WTC11 (cell line): ENCODE results near the gene HSDL2.

Source experiments
- E2F4 ChIP-seq: sonication (generic); formaldehyde crosslinking; IDR thresholded peaks from 2 replicates; pipeline ENCODE4 v1.8.1; 2022; ENCODE audit warnings: low read depth, mild to moderate bottlenecking, moderate library complexity, missing genetic modification reagents, borderline replicate concordance
- GTF2I ChIP-seq: fragments of 250-450 bp; sonication (Bioruptor Pico); conservative IDR thresholded peaks from 2 replicates; pipeline ENCODE4 v1.4.0; 2021; ENCODE audit warnings: mild to moderate bottlenecking
- JUN ChIP-seq: sonication (generic); formaldehyde crosslinking; IDR thresholded peaks from 2 replicates; pipeline ENCODE4 v1.8.0; 2023; ENCODE audit warnings: mild to moderate bottlenecking, missing genetic modification reagents
- PRDM15 ChIP-seq: sonication (generic); formaldehyde crosslinking; IDR thresholded peaks from 2 replicates; pipeline ENCODE4 v1.8.0; 2022; ENCODE audit warnings: missing genetic modification reagents
- SP1 ChIP-seq: sonication (generic); formaldehyde crosslinking; conservative IDR thresholded peaks from 2 replicates; pipeline ENCODE4 v1.8.1; 2022; ENCODE audit warnings: missing genetic modification reagents
- TEAD1 ChIP-seq: sonication (generic); formaldehyde crosslinking; IDR thresholded peaks from 2 replicates; pipeline ENCODE4 v1.8.0; 2022; ENCODE audit warnings: mild to moderate bottlenecking, missing genetic modification reagents
- ZNF263 ChIP-seq: sonication (generic); formaldehyde crosslinking; IDR thresholded peaks from 2 replicates; pipeline ENCODE4 v1.8.1; 2022; ENCODE audit warnings: low read depth, mild to moderate bottlenecking, moderate library complexity, missing genetic modification reagents
- TF ChIP-seq, protein P1 (sequence below): fragments of 200-600 bp; IDR thresholded peaks from 2 replicates; pipeline ENCODE4 v1.8.0; 2022; ENCODE audit warnings: antibody characterized with exemption
- TF ChIP-seq, protein P2 (sequence below): fragments of 250-450 bp; sonication (Bioruptor Pico); conservative IDR thresholded peaks from 2 replicates; pipeline ENCODE4 v1.9.0; 2021; ENCODE audit warnings: mild to moderate bottlenecking
- TF ChIP-seq, protein P3 (sequence below): sonication (generic); formaldehyde crosslinking; IDR thresholded peaks from 2 replicates; pipeline ENCODE4 v1.8.0; 2022; ENCODE audit warnings: mild to moderate bottlenecking, missing genetic modification reagents
- TF ChIP-seq, protein P4 (sequence below): sonication (generic); formaldehyde crosslinking; IDR thresholded peaks from 2 replicates; pipeline ENCODE4 v1.8.1; 2022; ENCODE audit warnings: mild to moderate bottlenecking, moderate library complexity, missing genetic modification reagents

- TF ChIP-seq JUN (CRISPR knock-in tag) (no peak), TEAD1 (CRISPR knock-in tag) (no peak), PRDM15 (no peak), GTF2I (CRISPR knock-in tag) (no peak), SP1 (CRISPR knock-in tag) (no peak), ZNF263 (no peak), E2F4 (no peak)
- TF ChIP-seq, protein P1, sequence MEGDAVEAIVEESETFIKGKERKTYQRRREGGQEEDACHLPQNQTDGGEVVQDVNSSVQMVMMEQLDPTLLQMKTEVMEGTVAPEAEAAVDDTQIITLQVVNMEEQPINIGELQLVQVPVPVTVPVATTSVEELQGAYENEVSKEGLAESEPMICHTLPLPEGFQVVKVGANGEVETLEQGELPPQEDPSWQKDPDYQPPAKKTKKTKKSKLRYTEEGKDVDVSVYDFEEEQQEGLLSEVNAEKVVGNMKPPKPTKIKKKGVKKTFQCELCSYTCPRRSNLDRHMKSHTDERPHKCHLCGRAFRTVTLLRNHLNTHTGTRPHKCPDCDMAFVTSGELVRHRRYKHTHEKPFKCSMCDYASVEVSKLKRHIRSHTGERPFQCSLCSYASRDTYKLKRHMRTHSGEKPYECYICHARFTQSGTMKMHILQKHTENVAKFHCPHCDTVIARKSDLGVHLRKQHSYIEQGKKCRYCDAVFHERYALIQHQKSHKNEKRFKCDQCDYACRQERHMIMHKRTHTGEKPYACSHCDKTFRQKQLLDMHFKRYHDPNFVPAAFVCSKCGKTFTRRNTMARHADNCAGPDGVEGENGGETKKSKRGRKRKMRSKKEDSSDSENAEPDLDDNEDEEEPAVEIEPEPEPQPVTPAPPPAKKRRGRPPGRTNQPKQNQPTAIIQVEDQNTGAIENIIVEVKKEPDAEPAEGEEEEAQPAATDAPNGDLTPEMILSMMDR: no peak
- TF ChIP-seq, protein P2, sequence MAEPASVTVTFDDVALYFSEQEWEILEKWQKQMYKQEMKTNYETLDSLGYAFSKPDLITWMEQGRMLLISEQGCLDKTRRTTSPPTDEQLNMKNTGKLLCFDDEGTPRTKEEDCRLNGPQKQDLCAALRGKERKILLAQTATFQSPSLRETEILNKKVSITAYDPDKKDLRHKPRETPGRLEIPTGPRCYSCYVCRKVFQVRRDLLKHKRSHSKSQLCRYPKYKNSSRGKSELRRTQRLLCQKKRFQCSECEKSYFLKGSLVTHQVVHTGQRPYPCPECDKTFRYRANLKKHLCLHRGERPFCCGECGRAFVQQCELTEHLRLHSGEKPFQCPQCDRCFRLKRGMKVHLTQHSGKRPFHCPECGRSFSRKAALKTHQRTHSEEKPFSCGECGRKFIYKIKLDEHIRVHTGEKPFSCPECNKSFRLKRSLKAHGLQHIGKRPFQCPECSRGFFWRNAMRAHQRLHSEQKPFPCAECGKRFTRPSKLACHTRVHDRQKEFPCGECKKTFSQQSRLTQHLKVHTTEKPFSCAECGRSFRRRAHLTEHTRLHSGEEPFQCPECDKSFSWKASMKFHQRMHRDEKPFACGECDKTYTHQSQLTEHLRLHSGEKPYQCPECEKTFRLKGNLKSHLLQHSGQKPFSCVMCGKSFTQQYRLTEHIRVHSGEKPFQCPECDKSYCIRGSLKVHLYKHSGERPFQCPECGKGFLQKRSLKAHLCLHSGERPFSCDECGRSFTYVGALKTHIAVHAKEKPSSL (CRISPR knock-in tag): no peak
- TF ChIP-seq, protein P3, sequence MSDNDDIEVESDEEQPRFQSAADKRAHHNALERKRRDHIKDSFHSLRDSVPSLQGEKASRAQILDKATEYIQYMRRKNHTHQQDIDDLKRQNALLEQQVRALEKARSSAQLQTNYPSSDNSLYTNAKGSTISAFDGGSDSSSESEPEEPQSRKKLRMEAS (CRISPR knock-in tag): no peak
- TF ChIP-seq, protein P4, sequence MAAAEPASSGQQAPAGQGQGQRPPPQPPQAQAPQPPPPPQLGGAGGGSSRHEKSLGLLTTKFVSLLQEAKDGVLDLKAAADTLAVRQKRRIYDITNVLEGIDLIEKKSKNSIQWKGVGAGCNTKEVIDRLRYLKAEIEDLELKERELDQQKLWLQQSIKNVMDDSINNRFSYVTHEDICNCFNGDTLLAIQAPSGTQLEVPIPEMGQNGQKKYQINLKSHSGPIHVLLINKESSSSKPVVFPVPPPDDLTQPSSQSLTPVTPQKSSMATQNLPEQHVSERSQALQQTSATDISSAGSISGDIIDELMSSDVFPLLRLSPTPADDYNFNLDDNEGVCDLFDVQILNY: no peak
Measured at GRCh38 chr9:112501287-112501686, 121.4 kb downstream of the HSDL2 start.
